NCI-H2227 (cell line): ENCODE measurements around the gene CEP128.
A peak's percentile ranks its signal among the peaks of the same experiment; 100 is the strongest.

Source experiments
- DNase-seq: peaks from one replicate; lab custom pipeline; 2025; ENCODE audit not compliant: unreplicated experiment; lab: John Stamatoyannopoulos, UW

CEP128 gene

DNA sequence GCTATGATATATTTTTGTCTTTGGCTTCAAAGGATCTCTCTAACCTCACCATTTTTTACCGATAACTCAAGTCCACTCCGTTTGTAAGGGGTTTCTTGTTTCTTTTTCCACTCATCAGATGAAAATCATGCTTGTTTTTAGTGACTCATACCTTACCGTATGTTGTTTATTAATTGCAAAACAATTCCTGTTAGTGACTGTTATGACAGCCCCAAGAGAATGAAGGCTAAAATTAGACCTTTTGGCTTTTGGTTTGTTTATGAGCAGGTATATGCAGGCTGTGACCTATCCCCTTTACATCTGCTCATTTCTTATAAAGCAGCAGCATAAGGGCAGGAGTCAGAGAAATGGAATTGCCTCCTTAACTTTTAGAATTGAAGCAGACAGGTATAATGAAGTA is 319.8 kb downstream of the CEP128 start:
- no peak for DNase-seq

GRCh38 chr14:80620434-80620833 is 321.1 kb downstream of the CEP128 start:
- no peak for DNase-seq

GRCh38 chr14:80618751-80619329 is 322.7 kb downstream of the CEP128 start:
- no peak for DNase-seq

DNA sequence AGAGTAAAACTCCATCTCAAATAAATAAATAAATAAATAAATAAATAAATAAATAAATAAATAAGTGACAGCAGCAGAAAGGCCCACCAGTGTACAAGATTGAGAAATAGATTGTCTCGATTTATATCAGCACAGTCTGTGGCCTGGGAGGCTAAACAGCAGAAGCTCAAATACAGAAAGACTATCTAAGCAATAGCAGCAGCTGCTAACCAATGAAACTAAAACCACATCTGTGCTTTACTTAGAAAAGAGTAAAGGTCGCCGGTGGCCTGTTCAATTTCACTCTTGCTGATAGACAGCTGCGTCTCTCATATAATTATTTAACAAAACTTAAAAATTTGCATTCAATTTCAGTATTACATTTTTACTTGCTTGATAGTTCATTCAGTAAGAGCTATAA is 325.7 kb downstream of the CEP128 start:
- no peak for DNase-seq

DNA sequence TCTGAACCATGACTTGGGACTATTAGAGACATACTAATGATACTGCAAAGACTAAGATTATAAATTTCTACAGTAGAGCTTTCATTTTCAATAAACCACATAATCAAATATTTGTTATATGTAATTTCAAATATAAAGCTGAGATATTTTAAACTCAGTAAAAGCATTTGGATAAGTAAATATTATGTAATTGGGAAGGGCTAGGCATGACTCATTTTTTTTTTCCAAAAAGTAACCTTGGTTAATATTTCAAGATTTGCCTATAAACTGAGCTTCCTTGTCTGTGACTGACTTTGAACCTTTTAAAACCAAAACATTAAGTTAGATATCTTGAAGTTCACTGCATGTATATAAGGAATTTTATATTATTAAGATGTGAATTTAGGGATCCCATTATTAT is 332.5 kb downstream of the CEP128 start:
- DNase-seq = no peak

DNA sequence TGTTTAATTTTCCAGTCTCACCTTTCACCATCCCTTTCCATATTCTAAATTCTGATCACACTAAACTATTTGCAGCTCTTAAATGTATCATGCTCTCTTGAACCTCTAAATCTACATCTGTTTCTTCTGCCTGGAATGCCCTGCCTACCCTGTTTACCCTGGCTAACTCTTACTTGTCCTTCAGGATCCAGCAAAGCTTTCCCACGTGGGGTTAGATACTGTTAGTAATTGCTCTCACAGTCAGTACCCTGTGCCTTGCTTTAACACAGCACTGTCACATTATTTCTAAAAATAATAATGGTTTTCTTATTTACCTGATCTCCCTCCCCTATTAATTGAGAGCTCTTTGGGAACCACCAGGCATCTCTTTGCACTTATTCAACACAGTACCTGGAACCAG is 333.0 kb downstream of the CEP128 start:
- no peak for DNase-seq

- DNase-seq = no peak
Observed at GRCh38 chr14:80607430-80608190, 333.9 kb downstream of the CEP128 start.

GRCh38 chr14:80606347-80606772 is 335.2 kb downstream of the CEP128 start:
- DNase-seq = no peak

- no peak for DNase-seq
Observed at GRCh38 chr14:80605536-80605935, 336.0 kb downstream of the CEP128 start.

DNA sequence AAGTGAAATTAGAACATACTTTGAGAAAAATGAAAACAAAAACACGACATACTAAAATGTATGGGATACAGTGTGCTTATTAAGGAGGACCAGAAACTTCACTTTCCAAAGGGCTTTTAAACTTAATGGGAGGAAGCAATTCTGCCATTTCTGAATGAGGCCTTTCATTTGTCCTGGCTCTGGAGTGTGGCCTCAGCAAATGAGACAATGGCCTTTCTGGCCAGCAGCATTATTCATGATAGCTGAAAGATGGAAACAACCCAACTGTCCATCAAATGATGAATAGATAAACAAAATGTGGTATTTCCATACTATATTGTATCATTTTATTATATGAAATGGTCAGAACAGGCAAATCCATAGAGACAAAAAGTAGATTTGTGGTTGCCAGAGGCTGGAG is 338.6 kb downstream of the CEP128 start:
- DNase-seq = no peak

- no peak for DNase-seq
Observed at GRCh38 chr14:80587096-80587724, 354.3 kb downstream of the CEP128 start.

DNA sequence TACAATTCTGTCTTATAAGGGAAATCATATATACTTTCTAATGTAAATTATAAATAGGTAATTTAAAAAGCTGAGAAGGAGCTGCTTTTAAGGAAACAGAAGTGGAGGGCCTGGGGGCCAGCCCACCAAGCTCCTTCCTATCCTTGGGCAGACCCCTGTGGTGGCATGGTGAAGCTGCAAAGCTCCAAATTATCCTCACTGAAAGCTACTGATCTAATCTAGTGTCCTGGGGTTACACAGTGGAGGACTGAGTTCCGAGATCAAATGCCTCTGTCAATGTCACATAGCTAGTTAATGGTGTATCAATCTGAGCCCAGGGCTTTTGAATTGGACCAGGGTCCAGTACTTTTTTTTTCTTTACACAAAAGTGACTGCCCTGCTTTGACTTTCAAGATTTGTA is 355.4 kb downstream of the CEP128 start:
- no peak for DNase-seq

- DNase-seq = no peak
Observed at GRCh38 chr14:80585506-80585835, 356.1 kb downstream of the CEP128 start.

DNA sequence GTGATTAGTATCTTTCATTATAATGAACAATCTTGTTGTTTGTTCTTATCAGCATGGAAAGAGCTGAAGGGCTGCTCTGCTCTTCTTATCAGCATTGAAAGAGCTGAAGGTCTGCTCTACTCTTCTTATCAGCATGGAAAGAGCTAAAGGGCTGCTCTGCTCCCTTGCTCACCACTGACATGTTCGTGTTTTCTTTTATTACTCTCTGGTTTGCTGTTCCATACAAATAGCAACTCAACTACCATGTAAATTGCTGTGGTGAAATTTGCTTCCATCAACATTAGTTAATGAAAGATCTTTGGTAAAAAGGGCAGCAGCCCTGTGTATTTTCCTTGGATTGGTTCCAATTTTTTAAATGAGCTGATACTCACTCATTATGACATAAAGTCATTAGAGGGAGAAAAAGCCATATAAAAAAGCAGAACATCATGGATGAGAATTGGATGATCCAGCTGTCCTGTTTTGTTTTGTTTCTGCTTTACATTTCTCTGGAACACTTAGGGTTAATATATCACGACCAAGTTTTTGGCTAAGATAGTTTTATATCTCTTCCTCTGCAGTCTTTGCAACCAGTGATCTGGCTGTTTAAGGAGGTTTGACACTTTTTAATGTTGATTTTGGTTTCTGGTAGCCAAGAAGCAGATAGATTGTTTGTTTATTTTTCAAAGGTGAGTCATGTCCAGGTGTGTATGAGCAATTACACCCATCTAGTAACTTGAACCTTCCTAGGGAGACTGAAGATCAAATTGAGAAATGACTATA is 356.6 kb downstream of the CEP128 start:
- DNase-seq = no peak

GRCh38 chr14:80577599-80577998 is 363.9 kb downstream of the CEP128 start:
- DNase-seq = no peak

DNA sequence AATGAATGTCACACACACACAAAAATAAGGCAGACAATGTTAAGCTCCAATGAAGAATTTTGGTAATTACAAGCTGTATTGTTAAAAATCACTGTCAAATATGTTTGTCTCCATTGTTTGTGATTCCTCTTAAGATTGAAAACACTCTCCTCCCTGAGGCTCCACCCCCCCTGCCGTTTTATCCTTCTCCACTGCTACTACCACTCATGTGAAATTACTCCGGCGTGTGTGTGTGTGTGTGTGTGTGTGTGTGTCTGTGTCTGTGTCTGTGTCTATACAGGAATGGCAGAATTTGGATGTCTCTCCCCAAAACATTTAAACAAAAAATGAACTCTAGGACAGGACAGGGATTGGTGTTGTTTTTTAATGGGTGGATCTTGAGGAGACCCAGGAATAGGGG is 365.1 kb downstream of the CEP128 start:
- DNase-seq = peak; percentile 4

- DNase-seq = no peak
Observed at GRCh38 chr14:80575763-80576162, 365.8 kb downstream of the CEP128 start.

GRCh38 chr14:80572666-80573065 is 368.9 kb downstream of the CEP128 start:
- no peak for DNase-seq

- no peak for DNase-seq
Observed at GRCh38 chr14:80570930-80571298, 370.6 kb downstream of the CEP128 start.

DNA sequence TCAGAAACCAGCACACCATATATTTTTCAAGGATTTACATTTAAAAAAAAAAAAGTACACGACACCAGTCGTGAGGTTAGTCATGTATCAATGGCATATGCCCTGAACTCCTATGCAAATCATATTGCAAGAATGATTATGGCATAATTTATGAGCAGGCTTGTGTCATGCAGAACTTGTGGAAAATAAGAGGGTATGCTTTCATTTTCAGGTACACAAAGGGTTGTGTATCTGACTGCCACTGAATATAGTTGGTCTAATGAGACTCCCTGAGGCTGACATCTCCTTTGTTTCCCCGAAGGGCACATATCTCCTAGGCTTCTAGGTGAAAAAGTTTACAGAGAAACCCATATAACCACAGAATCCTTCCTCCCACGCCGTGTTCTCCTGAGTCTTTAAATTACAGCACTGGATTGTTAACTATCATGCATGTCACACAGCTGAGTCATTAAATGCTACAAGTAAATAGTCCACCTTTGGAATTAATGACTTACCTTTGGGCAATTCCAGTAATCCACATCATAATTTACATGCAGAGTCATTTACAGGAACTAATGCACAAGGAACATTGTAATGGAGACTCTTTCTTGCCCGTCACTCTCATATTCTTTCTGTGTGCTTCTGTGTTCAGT is 373.5 kb downstream of the CEP128 start:
- no peak for DNase-seq

DNA sequence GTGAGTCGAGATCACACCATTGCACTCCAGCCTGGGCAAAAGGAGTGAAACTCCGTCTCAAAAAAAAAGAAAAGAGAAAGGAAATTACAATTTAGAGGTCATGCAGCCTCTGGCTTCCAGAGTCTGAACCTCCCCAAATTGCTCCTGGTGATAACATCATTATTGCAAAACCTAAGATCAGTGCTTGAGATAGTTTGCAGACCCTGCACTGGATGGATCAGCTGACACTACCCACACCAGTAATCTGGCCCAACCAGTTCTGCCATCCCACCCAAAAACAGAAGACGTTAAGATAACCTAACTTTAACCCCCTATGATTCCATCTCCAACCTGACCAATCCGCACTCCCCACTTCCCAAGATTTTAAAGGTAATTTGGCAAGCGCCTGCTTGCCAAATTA is 376.5 kb downstream of the CEP128 start:
- no peak for DNase-seq
